Type B pancreatic cell (in vitro differentiated cells): ENCODE results near the gene CMSS1. TPM values are rescaled to one million over a fixed set of nuclear protein-coding genes. Genes with fewer than 3 reads are reported as not detected.

Experiments
- DNase-seq: peaks from one replicate; pipeline ENCODE4 v3.0.0; 2021; ENCODE audit warnings: mixed read lengths; ENCODE audit not compliant: unreplicated experiment; ENCODE audit errors: extremely low spot score
- H3K27ac Mint-ChIP-seq: 2 replicates; pipeline ENCODE4 v1.8.0; 2021; ENCODE audit warnings: mild to moderate bottlenecking, mixed read lengths
- H3K27me3 Mint-ChIP-seq: 2 replicates; pipeline ENCODE4 v1.8.0; 2021; ENCODE audit warnings: mixed read lengths
- H3K36me3 Mint-ChIP-seq: 2 replicates; pipeline ENCODE4 v1.8.0; 2021; ENCODE audit warnings: mixed read lengths
- H3K4me1 Mint-ChIP-seq: one replicate; pipeline ENCODE4 v1.8.0; 2021; ENCODE audit warnings: mixed read lengths; ENCODE audit not compliant: unreplicated experiment
- H3K4me3 Mint-ChIP-seq: 2 replicates; pipeline ENCODE4 v1.8.0; 2021; ENCODE audit warnings: mild to moderate bottlenecking, mixed read lengths
- H3K9me3 Mint-ChIP-seq: 2 replicates; pipeline ENCODE4 v1.8.0; 2021; ENCODE audit warnings: mixed read lengths
- CTCF ChIP-seq: fragments of 200-600 bp; sonication (generic); conservative IDR thresholded peaks from 2 replicates; pipeline ENCODE4 v1.5.0; 2021; ENCODE audit warnings: antibody characterized with exemption, mild to moderate bottlenecking
- total RNA-seq: library from RNA; stranded (reverse); gene quantifications from 2 replicates; pipeline ENCODE4 v1.2.1, GENCODE V29; 2021; ENCODE audit warnings: low replicate concordance

The CMSS1 gene
- total RNA-seq, 1 donor from 2014 or later = 34.1 TPM

DNA sequence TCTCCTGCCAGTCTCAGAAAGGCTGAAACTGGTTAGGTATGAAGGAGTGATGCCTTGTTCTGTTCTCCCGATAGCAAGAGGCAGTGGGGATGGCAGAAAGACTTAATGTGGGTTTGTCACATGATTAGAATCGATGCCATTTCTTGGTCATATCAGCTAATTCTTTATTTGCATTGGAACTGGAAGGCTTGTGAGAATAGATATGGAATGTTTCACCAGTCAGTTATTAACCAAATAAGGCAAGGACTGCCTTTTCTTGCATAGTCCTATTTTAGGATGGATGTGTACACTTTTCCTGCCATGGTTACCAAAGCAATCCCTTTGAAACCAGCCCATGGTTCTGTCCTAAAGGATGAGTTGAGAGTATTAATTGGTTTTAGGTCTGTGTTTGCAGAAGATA lies 262.9 kb downstream of the CMSS1 start:
- TF ChIP-seq CTCF = no peak
- H3K36me3 Mint-ChIP-seq = no peaks in the 10 kb centered on the region
- H3K27ac Mint-ChIP-seq = no peak overlapping the region
- H3K9me3 Mint-ChIP-seq = no peaks in the 10 kb centered on the region
- H3K27me3 Mint-ChIP-seq = peaks cover 3% of the 10 kb centered on the region
- no peak overlapping the region for H3K4me3 Mint-ChIP-seq
- no peak for DNase-seq
- H3K4me1 Mint-ChIP-seq = peaks cover 29% of the 10 kb centered on the region

DNA sequence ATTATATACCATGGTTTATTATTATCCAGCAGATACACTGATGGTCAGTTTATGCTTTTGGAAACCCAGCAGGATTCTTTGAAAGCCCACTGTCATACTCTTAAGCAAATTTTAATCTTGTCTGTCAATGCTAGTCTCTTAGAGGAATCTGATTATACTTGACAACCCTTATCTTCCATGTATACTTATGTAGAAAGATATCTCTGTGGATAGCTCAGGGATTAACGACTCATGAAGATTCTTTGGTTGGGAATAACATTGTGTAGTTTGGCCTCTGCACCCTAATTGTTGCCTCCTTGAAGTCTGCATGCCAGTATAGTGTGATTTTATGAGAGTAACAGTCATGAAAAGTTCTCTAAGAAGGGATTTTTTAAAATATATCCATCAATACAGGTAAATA lies 263.6 kb downstream of the CMSS1 start:
- no peaks in the 10 kb centered on the region for H3K36me3 Mint-ChIP-seq
- H3K9me3 Mint-ChIP-seq = no peaks in the 10 kb centered on the region
- no peak for DNase-seq
- H3K27ac Mint-ChIP-seq = no peak overlapping the region
- no peak for TF ChIP-seq CTCF
- H3K4me1 Mint-ChIP-seq = peaks cover 25% of the 10 kb centered on the region
- H3K4me3 Mint-ChIP-seq = no peak overlapping the region
- peaks cover 3% of the 10 kb centered on the region for H3K27me3 Mint-ChIP-seq

GRCh38 chr3:100081986-100082692 lies 264.5 kb downstream of the CMSS1 start:
- H3K27ac Mint-ChIP-seq = no peak overlapping the region
- H3K4me3 Mint-ChIP-seq = no peak overlapping the region
- H3K36me3 Mint-ChIP-seq = no peaks in the 10 kb centered on the region
- TF ChIP-seq CTCF = no peak
- no peaks in the 10 kb centered on the region for H3K9me3 Mint-ChIP-seq
- H3K4me1 Mint-ChIP-seq = peaks cover 25% of the 10 kb centered on the region
- no peak for DNase-seq
- H3K27me3 Mint-ChIP-seq = peaks cover 3% of the 10 kb centered on the region

GRCh38 chr3:100082714-100083113 lies 265.1 kb downstream of the CMSS1 start:
- Mint-ChIP-seq H3K27ac (no peak overlapping the region), H3K9me3 (no peaks in the 10 kb centered on the region), H3K27me3 (peaks cover 3% of the 10 kb centered on the region), H3K4me3 (no peak overlapping the region), H3K4me1 (peaks cover 22% of the 10 kb centered on the region), H3K36me3 (no peaks in the 10 kb centered on the region)
- no peak for TF ChIP-seq CTCF
- no peak for DNase-seq

DNA sequence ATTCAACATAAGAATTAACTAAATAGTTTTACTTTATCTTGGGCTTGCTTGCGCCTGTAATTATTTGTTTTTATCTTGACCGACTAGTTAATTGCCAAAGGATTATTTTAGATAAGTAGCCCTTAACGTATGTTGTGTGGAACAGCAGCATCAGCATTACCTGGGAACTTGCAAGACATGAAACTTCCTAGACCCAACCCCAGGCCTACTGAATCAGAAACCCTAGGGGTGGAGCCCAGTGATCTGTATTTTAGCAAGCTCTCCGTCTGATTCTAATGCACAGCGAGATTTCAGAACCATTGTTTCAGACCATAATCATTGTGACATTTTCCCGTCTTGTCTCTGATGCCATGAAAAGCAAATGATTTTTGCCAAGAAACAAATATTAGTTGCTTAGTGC lies 265.5 kb downstream of the CMSS1 start:
- no peak for DNase-seq
- H3K9me3 Mint-ChIP-seq = no peaks in the 10 kb centered on the region
- peaks cover 22% of the 10 kb centered on the region for H3K4me1 Mint-ChIP-seq
- TF ChIP-seq CTCF = no peak
- H3K27me3 Mint-ChIP-seq = peaks cover 3% of the 10 kb centered on the region
- H3K36me3 Mint-ChIP-seq = no peaks in the 10 kb centered on the region
- H3K27ac Mint-ChIP-seq = no peak overlapping the region
- no peak overlapping the region for H3K4me3 Mint-ChIP-seq
